Astrocyte (in vitro differentiated cells and primary cell): ENCODE measurements around the gene OR2AE1. TPM values are rescaled to one million over a fixed set of nuclear protein-coding genes. Genes with fewer than 3 reads are reported as not detected.

Experiments used
- DNase-seq: peaks from one replicate; pipeline ENCODE4 v3.0.0-alpha.2; 2010; ENCODE audit warnings: low read depth
- FAIRE-seq: peaks from 2 replicates; lab custom pipeline; 2011; peaks lifted over from hg19 to GRCh38; lab: Jason Lieb, UNC
- H2AFZ ChIP-seq: 2 replicates; pipeline ENCODE4 v1.6.0; 2012; ENCODE audit warnings: low read depth, low read length, inconsistent platforms
- H3K27ac ChIP-seq: 2 replicates; pipeline ENCODE4 v1.5.1; 2011; ENCODE audit warnings: low read depth, low read length, inconsistent platforms
- H3K27me3 ChIP-seq: 2 replicates; pipeline ENCODE4 v1.6.0; 2011; ENCODE audit warnings: low read length, inconsistent platforms; ENCODE audit not compliant: insufficient read depth
- H3K36me3 ChIP-seq: 2 replicates; pipeline ENCODE4 v1.5.1; 2011; ENCODE audit warnings: low read length, inconsistent platforms; ENCODE audit not compliant: insufficient read depth
- H3K4me1 ChIP-seq: 2 replicates; pipeline ENCODE4 v1.5.1; 2011; ENCODE audit warnings: low read length, inconsistent platforms; ENCODE audit not compliant: insufficient read depth
- H3K4me2 ChIP-seq: 2 replicates; pipeline ENCODE4 v1.6.0; 2012; ENCODE audit warnings: low read length, inconsistent platforms
- H3K4me3 ChIP-seq: 2 replicates; pipeline ENCODE4 v1.5.1; 2011; ENCODE audit warnings: low read depth, mild to moderate bottlenecking, low read length, inconsistent platforms; ENCODE audit not compliant: insufficient read depth
- H3K79me2 ChIP-seq: 2 replicates; pipeline ENCODE4 v1.6.0; 2012; ENCODE audit warnings: mild to moderate bottlenecking, low read length, inconsistent platforms; ENCODE audit not compliant: insufficient read depth
- H3K9ac ChIP-seq: 2 replicates; pipeline ENCODE4 v1.6.0; 2012; ENCODE audit warnings: mild to moderate bottlenecking, low read length, inconsistent platforms
- H3K9me3 ChIP-seq: 2 replicates; pipeline ENCODE4 v1.5.1; 2012; ENCODE audit warnings: low read depth, mild to moderate bottlenecking, low read length, inconsistent platforms; ENCODE audit not compliant: insufficient read depth
- H4K20me1 ChIP-seq: 2 replicates; pipeline ENCODE4 v1.6.0; 2012; ENCODE audit warnings: low read length, inconsistent platforms; ENCODE audit not compliant: insufficient read depth
- H3K27ac Mint-ChIP-seq: one replicate; pipeline ENCODE4 v1.8.0; 2021; ENCODE audit warnings: mild to moderate bottlenecking, mixed read lengths; ENCODE audit not compliant: unreplicated experiment
- H3K27me3 Mint-ChIP-seq: one replicate; pipeline ENCODE4 v1.8.0; 2021; ENCODE audit warnings: low read depth, mixed read lengths; ENCODE audit not compliant: unreplicated experiment
- H3K36me3 Mint-ChIP-seq: one replicate; pipeline ENCODE4 v1.8.0; 2021; ENCODE audit warnings: low read depth, mixed read lengths; ENCODE audit not compliant: unreplicated experiment
- H3K4me1 Mint-ChIP-seq: one replicate; pipeline ENCODE4 v1.8.0; 2021; ENCODE audit warnings: low read depth, mixed read lengths; ENCODE audit not compliant: unreplicated experiment
- H3K4me3 Mint-ChIP-seq: one replicate; pipeline ENCODE4 v1.8.0; 2021; ENCODE audit warnings: mild to moderate bottlenecking, moderate library complexity, mixed read lengths; ENCODE audit not compliant: unreplicated experiment
- H3K9me3 Mint-ChIP-seq: one replicate; pipeline ENCODE4 v1.8.0; 2021; ENCODE audit warnings: mild to moderate bottlenecking, mixed read lengths; ENCODE audit not compliant: unreplicated experiment
- EZH2 ChIP-seq: IDR thresholded peaks from 2 replicates; pipeline ENCODE4 v1.6.1; 2012; ENCODE audit warnings: mild to moderate bottlenecking, low read length, inconsistent platforms; ENCODE audit not compliant: insufficient read depth
- total RNA-seq: library from RNA; stranded (reverse); gene quantifications from 2 replicates; pipeline ENCODE4 v1.2.1, GENCODE V29; 2021
- TF ChIP-seq, protein P1 (sequence below): IDR thresholded peaks from 2 replicates; pipeline ENCODE4 v1.5.1; 2011; ENCODE audit warnings: low read depth, mild to moderate bottlenecking, inconsistent platforms, low read length, moderate library complexity; ENCODE audit not compliant: insufficient read depth

The OR2AE1 gene
- total RNA-seq, 1 donor from 2014 or later, result not detected

DNA sequence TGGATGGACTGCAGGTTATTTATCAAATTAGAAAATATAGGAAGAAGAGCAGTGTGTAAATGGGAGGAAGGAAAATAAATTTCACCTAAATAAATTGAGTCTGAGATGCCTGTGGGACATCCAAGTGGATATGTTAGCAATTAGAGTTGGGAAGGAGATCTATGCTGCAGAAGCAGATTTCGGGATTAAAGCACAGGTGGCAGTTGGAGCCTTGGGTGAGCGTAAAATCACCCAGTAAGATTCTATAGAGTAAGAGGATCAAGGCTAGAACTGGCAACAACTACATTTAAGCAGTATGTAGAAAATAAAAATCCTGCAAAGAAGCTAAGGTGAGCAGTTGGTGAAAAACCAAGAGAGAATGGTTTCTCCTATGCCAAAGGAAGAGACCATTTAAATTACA, 34.1 kb upstream of the OR2AE1 start:
- no peaks in the 10 kb centered on the region for H3K9me3 ChIP-seq
- Mint-ChIP-seq H3K27me3 (peaks cover 6% of the 10 kb centered on the region), H3K36me3 (peaks cover 2% of the 10 kb centered on the region), H3K4me3 (no peak overlapping the region), H3K27ac (no peak overlapping the region), H3K9me3 (peaks cover 2% of the 10 kb centered on the region), H3K4me1 (no peaks in the 10 kb centered on the region)
- no peak for FAIRE-seq
- no peak overlapping the region for H3K4me2 ChIP-seq
- peaks cover 63% of the 10 kb centered on the region for H3K79me2 ChIP-seq
- no peaks in the 10 kb centered on the region for H3K27me3 ChIP-seq
- H3K4me1 ChIP-seq, result no peaks in the 10 kb centered on the region
- no peak for TF ChIP-seq EZH2
- TF ChIP-seq, protein P1, sequence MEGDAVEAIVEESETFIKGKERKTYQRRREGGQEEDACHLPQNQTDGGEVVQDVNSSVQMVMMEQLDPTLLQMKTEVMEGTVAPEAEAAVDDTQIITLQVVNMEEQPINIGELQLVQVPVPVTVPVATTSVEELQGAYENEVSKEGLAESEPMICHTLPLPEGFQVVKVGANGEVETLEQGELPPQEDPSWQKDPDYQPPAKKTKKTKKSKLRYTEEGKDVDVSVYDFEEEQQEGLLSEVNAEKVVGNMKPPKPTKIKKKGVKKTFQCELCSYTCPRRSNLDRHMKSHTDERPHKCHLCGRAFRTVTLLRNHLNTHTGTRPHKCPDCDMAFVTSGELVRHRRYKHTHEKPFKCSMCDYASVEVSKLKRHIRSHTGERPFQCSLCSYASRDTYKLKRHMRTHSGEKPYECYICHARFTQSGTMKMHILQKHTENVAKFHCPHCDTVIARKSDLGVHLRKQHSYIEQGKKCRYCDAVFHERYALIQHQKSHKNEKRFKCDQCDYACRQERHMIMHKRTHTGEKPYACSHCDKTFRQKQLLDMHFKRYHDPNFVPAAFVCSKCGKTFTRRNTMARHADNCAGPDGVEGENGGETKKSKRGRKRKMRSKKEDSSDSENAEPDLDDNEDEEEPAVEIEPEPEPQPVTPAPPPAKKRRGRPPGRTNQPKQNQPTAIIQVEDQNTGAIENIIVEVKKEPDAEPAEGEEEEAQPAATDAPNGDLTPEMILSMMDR, result no peak
- H3K36me3 ChIP-seq, result peaks cover 29% of the 10 kb centered on the region
- peaks cover 68% of the 10 kb centered on the region for H4K20me1 ChIP-seq
- no peak overlapping the region for H3K9ac ChIP-seq
- no peak for DNase-seq
- no peak overlapping the region for H2AFZ ChIP-seq
- no peak overlapping the region for H3K27ac ChIP-seq
- H3K4me3 ChIP-seq, result no peak overlapping the region

DNA sequence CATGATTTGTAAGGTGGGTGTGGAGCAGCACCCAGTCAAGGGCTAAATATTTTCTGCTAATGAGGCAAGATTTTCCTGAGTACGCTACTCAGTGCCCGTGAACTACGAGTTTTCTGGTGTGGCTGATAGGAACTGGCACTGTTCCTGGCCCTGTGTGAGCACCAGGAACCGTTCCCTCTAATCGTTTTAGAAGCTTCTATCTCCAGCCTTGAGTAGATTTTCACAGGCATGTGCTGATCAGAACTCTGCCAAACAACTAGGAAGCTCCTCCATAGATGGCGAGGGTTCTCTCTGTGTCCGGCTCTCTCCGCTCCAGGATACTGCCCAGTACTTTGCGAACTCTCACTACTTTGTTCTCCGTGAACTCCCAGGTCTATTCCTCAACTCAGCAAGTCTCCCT, 24.7 kb upstream of the OR2AE1 start:
- Histone ChIP-seq H3K4me3 (no peak overlapping the region), H3K27ac (no peak overlapping the region), H4K20me1 (peaks cover 5% of the 10 kb centered on the region), H3K36me3 (peaks cover 40% of the 10 kb centered on the region), H3K4me2 (no peak overlapping the region), H3K9ac (no peak overlapping the region), H3K9me3 (no peaks in the 10 kb centered on the region), H3K27me3 (no peaks in the 10 kb centered on the region), H2AFZ (no peak overlapping the region), H3K4me1 (no peaks in the 10 kb centered on the region), H3K79me2 (no peaks in the 10 kb centered on the region)
- TF ChIP-seq EZH2, result no peak
- TF ChIP-seq, protein P1, result no peak
- H3K4me3 Mint-ChIP-seq, result no peak overlapping the region
- H3K9me3 Mint-ChIP-seq, result peaks cover 3% of the 10 kb centered on the region
- no peaks in the 10 kb centered on the region for H3K4me1 Mint-ChIP-seq
- H3K27me3 Mint-ChIP-seq, result peaks cover 6% of the 10 kb centered on the region
- FAIRE-seq (no peak), DNase-seq (no peak)
- H3K36me3 Mint-ChIP-seq, result no peaks in the 10 kb centered on the region
- no peak overlapping the region for H3K27ac Mint-ChIP-seq

DNA sequence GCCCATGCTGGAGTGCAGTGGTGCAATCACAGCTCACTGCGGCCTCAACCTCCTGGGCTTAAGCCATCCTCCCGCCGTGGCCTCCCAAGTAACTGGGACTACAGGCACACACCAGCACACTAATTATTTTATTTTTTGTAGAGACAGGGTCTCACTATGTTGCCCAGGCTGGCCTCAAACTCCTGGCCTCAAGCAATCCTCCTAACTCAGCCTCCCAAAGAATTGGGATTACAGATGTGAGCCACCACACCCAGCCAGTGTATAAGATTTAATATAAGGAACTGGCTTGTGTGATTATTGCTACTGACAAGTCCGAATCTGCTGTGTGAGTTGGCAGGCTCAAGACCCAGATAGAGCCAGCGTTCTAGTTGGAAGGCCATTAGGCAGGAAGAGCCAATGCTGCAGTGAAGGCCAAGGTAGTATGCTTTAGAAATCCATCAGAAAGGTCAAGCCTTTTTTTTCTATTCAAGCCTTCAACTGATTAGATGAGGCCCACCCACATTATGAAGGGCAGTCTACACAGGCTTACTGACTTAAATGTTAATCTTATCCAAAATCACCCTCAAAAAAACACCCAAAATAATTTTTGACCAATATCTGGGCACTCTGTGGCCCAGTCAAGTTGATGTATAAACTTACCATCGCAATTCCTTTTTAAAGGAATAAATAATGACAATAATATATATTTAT, 23.1 kb upstream of the OR2AE1 start:
- Histone ChIP-seq H3K9me3 (no peaks in the 10 kb centered on the region), H3K36me3 (peaks cover 30% of the 10 kb centered on the region), H3K9ac (no peak overlapping the region), H3K27ac (no peak overlapping the region), H3K27me3 (no peaks in the 10 kb centered on the region), H3K4me1 (no peaks in the 10 kb centered on the region), H2AFZ (no peak overlapping the region), H4K20me1 (peaks cover 5% of the 10 kb centered on the region), H3K4me2 (no peak overlapping the region), H3K4me3 (no peak overlapping the region), H3K79me2 (no peaks in the 10 kb centered on the region)
- no peaks in the 10 kb centered on the region for H3K4me1 Mint-ChIP-seq
- FAIRE-seq (no peak), DNase-seq (no peak)
- TF ChIP-seq, protein P1, result no peak
- no peak for TF ChIP-seq EZH2
- no peak overlapping the region for H3K27ac Mint-ChIP-seq
- no peaks in the 10 kb centered on the region for H3K36me3 Mint-ChIP-seq
- H3K27me3 Mint-ChIP-seq, result peaks cover 6% of the 10 kb centered on the region
- peaks cover 3% of the 10 kb centered on the region for H3K9me3 Mint-ChIP-seq
- H3K4me3 Mint-ChIP-seq, result no peak overlapping the region
